GM12878 (cell line): ENCODE results near the gene FBRSL1. TPM values are rescaled to one million over a fixed set of nuclear protein-coding genes. Genes with fewer than 3 reads are reported as not detected.

Source experiments
- CEBPB ChIP-seq, 2 experiments: fragments of 150-350 bp in 1 of 2; IDR thresholded peaks; 2 replicates each; pipeline ENCODE4 v1.6.1; 2012 to 2014; ENCODE audit warnings: low read depth in 2 of 2, low read length in 2 of 2, borderline replicate concordance in 1 of 2, inconsistent platforms in 1 of 2
- CHD1 ChIP-seq: IDR thresholded peaks from 2 replicates; pipeline ENCODE4 v1.6.1; 2012; ENCODE audit warnings: low read depth, low read length, improper control_type of control experiment
- CHD4 ChIP-seq: fragments of 200-600 bp; sonication (generic); IDR thresholded peaks from 2 replicates; pipeline ENCODE4 v1.6.1; 2016; ENCODE audit warnings: mild to moderate bottlenecking
- CTCF ChIP-seq, 3 experiments: IDR thresholded peaks in 2 of 3; conservative IDR thresholded peaks in 1 of 3; 2 replicates each; pipeline ENCODE4 v1.5.1; 2011; ENCODE audit warnings: low read depth in 3 of 3, low read length in 3 of 3, mild to moderate bottlenecking in 3 of 3, control low read depth in 2 of 3, moderate library complexity in 2 of 3, inconsistent platforms in 1 of 3, mixed read lengths in 1 of 3; ENCODE audit not compliant: control insufficient read depth in 2 of 3, insufficient read depth in 1 of 3; ENCODE audit errors: extremely low read depth in 1 of 3
- HSF1 ChIP-seq: fragments of 150-350 bp; IDR thresholded peaks from 2 replicates; pipeline ENCODE4 v1.6.1; 2014; ENCODE audit warnings: mild to moderate bottlenecking, low read depth, low read length
- LARP7 ChIP-seq: fragments of 450-650 bp; IDR thresholded peaks from 2 replicates; pipeline ENCODE4 v1.6.1; 2017; ENCODE audit warnings: mild to moderate bottlenecking
- MEF2B ChIP-seq: fragments of 450-650 bp; IDR thresholded peaks from 2 replicates; pipeline ENCODE4 v1.6.1; 2018; ENCODE audit warnings: mild to moderate bottlenecking, moderate library complexity; ENCODE audit not compliant: partially characterized antibody, poor library complexity, severe bottlenecking
- RAD51 ChIP-seq: fragments of 450-650 bp; IDR thresholded peaks from 2 replicates; pipeline ENCODE4 v1.6.1; 2016; ENCODE audit warnings: moderate library complexity, mild to moderate bottlenecking, inconsistent platforms
- RB1 ChIP-seq: fragments of 450-650 bp; formaldehyde crosslinking; IDR thresholded peaks from 2 replicates; pipeline ENCODE4 v1.6.1; 2017; ENCODE audit warnings: mild to moderate bottlenecking, borderline replicate concordance
- polyA plus RNA-seq, 11 experiments: library from polyadenylated mRNA; depleted of rRNA in 4 of 11; unstranded in 6 of 11; stranded (reverse) in 5 of 11; fragments of >200 nt; fragmentation: Nextera tagmentation in 4 of 11; fragmentation: Illumina TruSeq in 1 of 11; extraction: Ambion mirVana in 4 of 11; extraction: Trizol in 1 of 11; gene quantifications; 1 replicate in 1 of 11; 2 replicates in 10 of 11; pipeline versions ENCODE4 v1.2.1 to v1.2.3, GENCODE V29; 2011 to 2016; ENCODE audit warnings: inconsistent platforms in 2 of 11, missing spikeins in 2 of 11, low read depth in 1 of 11
- total RNA-seq, 4 experiments: library from RNA; depleted of rRNA in 3 of 4; stranded (reverse); fragments of >200 nt in 3 of 4; fragmentation: Illumina TruSeq in 1 of 4; extraction: Trizol in 1 of 4; gene quantifications; 2 replicates each; pipeline versions ENCODE4 v1.2.1 to v1.2.3, GENCODE V29; 2013 to 2021
- TF ChIP-seq, protein P1 (sequence below): fragments of 450-650 bp; IDR thresholded peaks from 2 replicates; pipeline ENCODE4 v1.6.1; 2017; ENCODE audit warnings: mild to moderate bottlenecking
- TF ChIP-seq, protein P2 (sequence below): IDR thresholded peaks from 2 replicates; pipeline ENCODE4 v1.6.1; 2012; ENCODE audit warnings: improper control_type of control experiment, low read depth, low read length; ENCODE audit not compliant: insufficient replicate concordance
- TF ChIP-seq, protein P3 (sequence below): fragments of 450-650 bp; IDR thresholded peaks from 2 replicates; pipeline ENCODE4 v1.6.1; 2016; ENCODE audit warnings: mild to moderate bottlenecking

FBRSL1 gene
- total and polyA plus RNA-seq, 10 of the 15 experiments (the other 5 are each of a cell fraction or from before 2014, with no cell fraction given) = 0.19 to 55.1 (median 4.1) TPM

GRCh38 chr12:132486576-132486975 lies 3.4 kb upstream of the FBRSL1 start (continued):
- TF ChIP-seq CTCF (IDR thresholded peaks at IDR 0.05 in 2 of 3, conservative IDR thresholded peaks at IDR 0.05 in 1 of 3; ENCODE audit: control insufficient read depth in 2 of 3, extremely low read depth in 1 of 3, insufficient read depth in 1 of 3, low read depth in 3 of 3, low read length in 3 of 3) (no peak), HSF1 (no peak), RB1 (no peak), CHD4 (no peak), RAD51 (no peak), LARP7 (no peak), MEF2B (no peak), CHD1 (no peak), CEBPB (IDR thresholded peaks at IDR 0.05; ENCODE audit: borderline replicate concordance in 1 of 2, low read depth in 2 of 2, low read length in 2 of 2) (no peak)
- TF ChIP-seq, protein P1, sequence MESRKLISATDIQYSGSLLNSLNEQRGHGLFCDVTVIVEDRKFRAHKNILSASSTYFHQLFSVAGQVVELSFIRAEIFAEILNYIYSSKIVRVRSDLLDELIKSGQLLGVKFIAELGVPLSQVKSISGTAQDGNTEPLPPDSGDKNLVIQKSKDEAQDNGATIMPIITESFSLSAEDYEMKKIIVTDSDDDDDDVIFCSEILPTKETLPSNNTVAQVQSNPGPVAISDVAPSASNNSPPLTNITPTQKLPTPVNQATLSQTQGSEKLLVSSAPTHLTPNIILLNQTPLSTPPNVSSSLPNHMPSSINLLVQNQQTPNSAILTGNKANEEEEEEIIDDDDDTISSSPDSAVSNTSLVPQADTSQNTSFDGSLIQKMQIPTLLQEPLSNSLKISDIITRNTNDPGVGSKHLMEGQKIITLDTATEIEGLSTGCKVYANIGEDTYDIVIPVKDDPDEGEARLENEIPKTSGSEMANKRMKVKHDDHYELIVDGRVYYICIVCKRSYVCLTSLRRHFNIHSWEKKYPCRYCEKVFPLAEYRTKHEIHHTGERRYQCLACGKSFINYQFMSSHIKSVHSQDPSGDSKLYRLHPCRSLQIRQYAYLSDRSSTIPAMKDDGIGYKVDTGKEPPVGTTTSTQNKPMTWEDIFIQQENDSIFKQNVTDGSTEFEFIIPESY = no peak
- TF ChIP-seq, protein P2, sequence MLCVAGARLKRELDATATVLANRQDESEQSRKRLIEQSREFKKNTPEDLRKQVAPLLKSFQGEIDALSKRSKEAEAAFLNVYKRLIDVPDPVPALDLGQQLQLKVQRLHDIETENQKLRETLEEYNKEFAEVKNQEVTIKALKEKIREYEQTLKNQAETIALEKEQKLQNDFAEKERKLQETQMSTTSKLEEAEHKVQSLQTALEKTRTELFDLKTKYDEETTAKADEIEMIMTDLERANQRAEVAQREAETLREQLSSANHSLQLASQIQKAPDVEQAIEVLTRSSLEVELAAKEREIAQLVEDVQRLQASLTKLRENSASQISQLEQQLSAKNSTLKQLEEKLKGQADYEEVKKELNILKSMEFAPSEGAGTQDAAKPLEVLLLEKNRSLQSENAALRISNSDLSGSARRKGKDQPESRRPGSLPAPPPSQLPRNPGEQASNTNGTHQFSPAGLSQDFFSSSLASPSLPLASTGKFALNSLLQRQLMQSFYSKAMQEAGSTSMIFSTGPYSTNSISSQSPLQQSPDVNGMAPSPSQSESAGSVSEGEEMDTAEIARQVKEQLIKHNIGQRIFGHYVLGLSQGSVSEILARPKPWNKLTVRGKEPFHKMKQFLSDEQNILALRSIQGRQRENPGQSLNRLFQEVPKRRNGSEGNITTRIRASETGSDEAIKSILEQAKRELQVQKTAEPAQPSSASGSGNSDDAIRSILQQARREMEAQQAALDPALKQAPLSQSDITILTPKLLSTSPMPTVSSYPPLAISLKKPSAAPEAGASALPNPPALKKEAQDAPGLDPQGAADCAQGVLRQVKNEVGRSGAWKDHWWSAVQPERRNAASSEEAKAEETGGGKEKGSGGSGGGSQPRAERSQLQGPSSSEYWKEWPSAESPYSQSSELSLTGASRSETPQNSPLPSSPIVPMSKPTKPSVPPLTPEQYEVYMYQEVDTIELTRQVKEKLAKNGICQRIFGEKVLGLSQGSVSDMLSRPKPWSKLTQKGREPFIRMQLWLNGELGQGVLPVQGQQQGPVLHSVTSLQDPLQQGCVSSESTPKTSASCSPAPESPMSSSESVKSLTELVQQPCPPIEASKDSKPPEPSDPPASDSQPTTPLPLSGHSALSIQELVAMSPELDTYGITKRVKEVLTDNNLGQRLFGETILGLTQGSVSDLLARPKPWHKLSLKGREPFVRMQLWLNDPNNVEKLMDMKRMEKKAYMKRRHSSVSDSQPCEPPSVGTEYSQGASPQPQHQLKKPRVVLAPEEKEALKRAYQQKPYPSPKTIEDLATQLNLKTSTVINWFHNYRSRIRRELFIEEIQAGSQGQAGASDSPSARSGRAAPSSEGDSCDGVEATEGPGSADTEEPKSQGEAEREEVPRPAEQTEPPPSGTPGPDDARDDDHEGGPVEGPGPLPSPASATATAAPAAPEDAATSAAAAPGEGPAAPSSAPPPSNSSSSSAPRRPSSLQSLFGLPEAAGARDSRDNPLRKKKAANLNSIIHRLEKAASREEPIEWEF = no peak
- TF ChIP-seq, protein P3, sequence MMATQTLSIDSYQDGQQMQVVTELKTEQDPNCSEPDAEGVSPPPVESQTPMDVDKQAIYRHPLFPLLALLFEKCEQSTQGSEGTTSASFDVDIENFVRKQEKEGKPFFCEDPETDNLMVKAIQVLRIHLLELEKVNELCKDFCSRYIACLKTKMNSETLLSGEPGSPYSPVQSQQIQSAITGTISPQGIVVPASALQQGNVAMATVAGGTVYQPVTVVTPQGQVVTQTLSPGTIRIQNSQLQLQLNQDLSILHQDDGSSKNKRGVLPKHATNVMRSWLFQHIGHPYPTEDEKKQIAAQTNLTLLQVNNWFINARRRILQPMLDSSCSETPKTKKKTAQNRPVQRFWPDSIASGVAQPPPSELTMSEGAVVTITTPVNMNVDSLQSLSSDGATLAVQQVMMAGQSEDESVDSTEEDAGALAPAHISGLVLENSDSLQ = no peak
